Mesenchymal stem cell (in vitro differentiated cells and primary cell): ENCODE data around the gene PLXNA2.

Experiments
- DNase-seq: peaks from one replicate; pipeline ENCODE4 v3.0.0-alpha.2; 2013
- H2AFZ ChIP-seq: one replicate; pipeline ENCODE4 v1.6.1; 2013; ENCODE audit warnings: low read depth, mild to moderate bottlenecking, control low read depth, inconsistent platforms, low read length, moderate library complexity
- H2AK5ac ChIP-seq: 2 replicates; pipeline ENCODE4 v1.6.1; 2013; ENCODE audit warnings: low read length, moderate library complexity, mild to moderate bottlenecking, inconsistent platforms; ENCODE audit not compliant: severe bottlenecking
- H2BK120ac ChIP-seq: one replicate; pipeline ENCODE4 v1.6.1; 2013; ENCODE audit warnings: low read depth, mild to moderate bottlenecking, inconsistent platforms, low read length, moderate library complexity
- H2BK12ac ChIP-seq, 2 experiments: one replicate each; pipeline ENCODE4 v1.6.1; 2013; ENCODE audit warnings: inconsistent platforms in 2 of 2, low read length in 2 of 2, mild to moderate bottlenecking in 2 of 2, moderate library complexity in 2 of 2, control low read depth in 1 of 2
- H2BK15ac ChIP-seq: one replicate; pipeline ENCODE4 v1.6.1; 2013; ENCODE audit warnings: mild to moderate bottlenecking, low read depth, inconsistent platforms; ENCODE audit not compliant: poor library complexity, severe bottlenecking
- H2BK5ac ChIP-seq: 2 replicates; pipeline ENCODE4 v1.6.1; 2013; ENCODE audit warnings: low read depth, mild to moderate bottlenecking, low read length, control low read depth, inconsistent platforms; ENCODE audit not compliant: poor library complexity, severe bottlenecking
- H3K14ac ChIP-seq, 2 experiments: one replicate each; pipeline ENCODE4 v1.6.1; 2013; ENCODE audit warnings: inconsistent platforms in 2 of 2, low read length in 2 of 2, control low read depth in 1 of 2, mild to moderate bottlenecking in 1 of 2, moderate library complexity in 1 of 2
- H3K18ac ChIP-seq, 2 experiments: one replicate each; pipeline ENCODE4 v1.6.1; 2013; ENCODE audit warnings: inconsistent platforms in 2 of 2, low read length in 2 of 2, control low read depth in 1 of 2, low read depth in 1 of 2, mild to moderate bottlenecking in 1 of 2
- H3K23ac ChIP-seq, 2 experiments: one replicate each; pipeline ENCODE4 v1.6.1; 2013; ENCODE audit warnings: inconsistent platforms in 2 of 2, low read length in 2 of 2, mild to moderate bottlenecking in 2 of 2, moderate library complexity in 2 of 2, control low read depth in 1 of 2
- H3K27ac ChIP-seq: 2 replicates; pipeline ENCODE4 v1.5.1; 2013; ENCODE audit warnings: mild to moderate bottlenecking, moderate library complexity, low read length, control low read depth, inconsistent platforms; ENCODE audit not compliant: poor library complexity, severe bottlenecking
- H3K27me3 ChIP-seq, 2 experiments: 2 replicates each; pipeline versions ENCODE4 v1.6.1 to v1.7.0; 2013; ENCODE audit warnings: low read length in 2 of 2, mild to moderate bottlenecking in 2 of 2, moderate library complexity in 2 of 2, control low read depth in 1 of 2, inconsistent platforms in 1 of 2; ENCODE audit not compliant: control insufficient read depth in 1 of 2, insufficient read depth in 1 of 2
- H3K36me3 ChIP-seq, 2 experiments: 2 replicates each; pipeline versions ENCODE4 v1.6.1 to v1.7.0; 2013; ENCODE audit warnings: low read length in 2 of 2, control low read depth in 1 of 2, inconsistent platforms in 1 of 2, low read depth in 1 of 2, mild to moderate bottlenecking in 1 of 2; ENCODE audit not compliant: insufficient read depth in 2 of 2, control insufficient read depth in 1 of 2
- H3K4ac ChIP-seq, 2 experiments: one replicate each; pipeline ENCODE4 v1.6.1; 2013; ENCODE audit warnings: inconsistent platforms in 2 of 2, low read length in 2 of 2, mild to moderate bottlenecking in 2 of 2, moderate library complexity in 2 of 2, control low read depth in 1 of 2, low read depth in 1 of 2
- H3K4me1 ChIP-seq: 2 replicates; pipeline ENCODE4 v1.6.1; 2013; ENCODE audit warnings: low read depth, low read length, control low read depth; ENCODE audit not compliant: control insufficient read depth, insufficient read depth
- H3K4me2 ChIP-seq: 2 replicates; pipeline ENCODE4 v1.6.1; 2013; ENCODE audit warnings: low read length, mild to moderate bottlenecking, inconsistent platforms; ENCODE audit not compliant: poor library complexity, severe bottlenecking
- H3K4me3 ChIP-seq, 2 experiments: 2 replicates each; pipeline versions ENCODE4 v1.5.1 to v1.7.0; 2013; ENCODE audit warnings: low read length in 2 of 2, mild to moderate bottlenecking in 2 of 2, control low read depth in 1 of 2, low read depth in 1 of 2; ENCODE audit not compliant: insufficient read depth in 1 of 2
- H3K79me1 ChIP-seq: replicated peaks from 2 replicates; pipeline ENCODE4 v1.6.1; 2013; ENCODE audit warnings: mild to moderate bottlenecking, control low read depth, low read length, inconsistent platforms; ENCODE audit not compliant: poor library complexity, severe bottlenecking
- H3K9ac ChIP-seq: 2 replicates; pipeline ENCODE4 v1.7.0; 2013; ENCODE audit warnings: mild to moderate bottlenecking, low read length, moderate library complexity
- H3K9me3 ChIP-seq: 2 replicates; pipeline ENCODE4 v1.7.0; 2013; ENCODE audit warnings: mild to moderate bottlenecking, low read length; ENCODE audit not compliant: control insufficient read depth
- H4K8ac ChIP-seq: one replicate; pipeline ENCODE4 v1.6.1; 2013; ENCODE audit warnings: inconsistent platforms, mild to moderate bottlenecking, low read length, moderate library complexity
- H4K91ac ChIP-seq: one replicate; pipeline ENCODE4 v1.6.1; 2013; ENCODE audit warnings: mild to moderate bottlenecking, low read length, inconsistent platforms
- whole genome bisulfite sequencing: methylation state at CpG from one replicate; pipeline ENCODE4 v1.1.7; 2013; ENCODE audit warnings: mixed read lengths; 5-methylcytosine and 5-hydroxymethylcytosine counted together

Gene PLXNA2

DNA sequence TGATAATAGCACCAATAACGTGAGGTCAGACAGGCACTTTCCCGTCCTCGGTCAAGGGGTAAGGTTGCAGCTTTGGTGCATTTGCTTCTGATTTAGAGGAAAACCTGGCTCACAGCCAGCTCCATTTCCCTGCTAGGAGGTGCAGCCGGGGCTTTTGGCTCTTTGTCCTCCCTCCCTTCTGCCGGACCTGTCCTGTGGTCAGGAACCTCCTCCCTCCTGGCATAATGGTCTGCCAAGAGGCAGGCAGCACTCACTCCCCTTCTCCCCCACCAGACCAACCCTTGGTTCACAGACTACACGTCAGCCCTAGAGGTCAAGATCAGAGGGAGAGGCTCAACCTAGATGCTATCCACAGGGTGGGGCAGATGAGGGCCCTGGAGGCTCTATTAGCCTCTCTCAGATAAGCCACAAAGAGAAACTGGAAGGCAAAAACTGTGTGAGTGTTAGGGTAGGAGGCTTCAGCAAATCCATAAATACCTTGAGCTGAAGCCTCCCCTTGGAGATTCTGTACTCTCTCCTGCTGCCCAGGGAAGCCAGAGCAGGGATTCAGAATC lies 64.8 kb downstream of the PLXNA2 start:
- Histone ChIP-seq H2BK5ac (no peak overlapping the region), H4K91ac (no peak overlapping the region), H3K14ac (no peak overlapping the region), H3K4ac (no peak overlapping the region), H3K23ac (no peak overlapping the region), H3K27me3 (no peaks in the 10 kb centered on the region), H3K79me1 (no peaks in the 10 kb centered on the region), H2AFZ (no peak overlapping the region), H3K36me3 (no peaks in the 10 kb centered on the region), H2AK5ac (no peak overlapping the region), H3K18ac (no peak overlapping the region), H3K4me1 (peaks cover 18% of the 10 kb centered on the region), H3K27ac (no peak overlapping the region), H2BK12ac (no peak overlapping the region), H2BK15ac (no peak overlapping the region), H2BK120ac (no peak overlapping the region), H3K9ac (no peak overlapping the region), H3K4me2 (no peak overlapping the region), H3K4me3 (no peak overlapping the region), H3K9me3 (no peaks in the 10 kb centered on the region), H4K8ac (no peak overlapping the region)
- no peak for DNase-seq
- WGBS: 81% methylated on average over 6 of the region's 6 CpGs

DNA sequence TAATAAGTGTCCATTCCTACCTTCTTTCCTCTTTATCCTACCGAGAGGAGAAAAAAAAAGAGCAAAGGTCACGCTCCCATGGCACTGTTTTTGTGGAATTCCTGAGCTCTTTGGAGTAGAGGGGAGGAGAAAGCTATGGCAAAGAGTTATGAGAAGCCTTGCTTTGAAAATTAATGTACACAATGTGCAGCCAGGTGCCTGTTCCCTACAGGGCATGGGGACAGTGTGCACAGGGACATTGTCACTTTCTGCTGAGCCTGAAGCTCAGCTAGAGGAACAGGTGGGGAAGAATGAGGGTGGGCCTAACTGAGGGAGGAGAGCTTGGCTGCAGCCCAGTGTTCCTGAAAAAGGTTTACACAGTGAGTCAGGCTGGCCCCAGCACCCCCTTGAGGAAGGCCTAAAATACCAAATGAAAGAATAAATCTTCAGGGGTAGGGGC lies 66.1 kb downstream of the PLXNA2 start:
- 79% methylated on average over 2 of the region's 2 CpGs for WGBS
- Histone ChIP-seq H3K18ac (no peak overlapping the region), H3K4me2 (peak overlapping the region; percentile 7), H3K14ac (no peak overlapping the region), H3K23ac (peak overlapping the region in 1 of 2 experiments; percentile 85), H3K4me3 (no peak overlapping the region), H2BK5ac (no peak overlapping the region), H2BK12ac (no peak overlapping the region), H3K36me3 (no peaks in the 10 kb centered on the region), H3K4me1 (peaks cover 18% of the 10 kb centered on the region), H3K4ac (no peak overlapping the region), H3K9ac (no peak overlapping the region), H4K8ac (no peak overlapping the region), H3K27ac (no peak overlapping the region), H2AK5ac (no peak overlapping the region), H3K9me3 (no peaks in the 10 kb centered on the region), H2BK15ac (no peak overlapping the region), H3K79me1 (no peaks in the 10 kb centered on the region), H2BK120ac (no peak overlapping the region), H3K27me3 (no peaks in the 10 kb centered on the region), H2AFZ (no peak overlapping the region), H4K91ac (no peak overlapping the region)
- DNase-seq: no peak

DNA sequence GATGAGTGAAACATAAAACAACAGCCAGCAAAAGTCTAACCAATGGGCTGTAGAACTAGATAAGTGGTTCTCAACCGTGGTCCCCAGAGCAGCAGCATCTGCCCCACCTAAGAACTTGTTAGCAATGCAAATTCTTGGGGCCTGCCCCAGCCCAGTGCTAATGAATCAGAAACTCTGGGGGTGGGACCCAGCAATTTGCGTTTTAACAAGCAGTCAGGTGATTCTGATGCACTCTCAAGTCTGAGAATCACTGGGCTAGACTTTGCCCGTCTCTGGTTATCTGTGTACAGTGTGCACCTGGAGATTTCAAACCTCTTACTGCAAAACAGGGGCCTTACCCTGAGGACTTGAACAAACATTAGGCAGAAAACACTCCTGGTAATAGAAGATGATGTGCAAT lies 66.5 kb downstream of the PLXNA2 start:
- H2BK15ac ChIP-seq: no peak overlapping the region
- H3K79me1 ChIP-seq: no peaks in the 10 kb centered on the region
- H3K18ac ChIP-seq: no peak overlapping the region
- H3K9me3 ChIP-seq: no peaks in the 10 kb centered on the region
- H2AK5ac ChIP-seq: no peak overlapping the region
- H3K4ac ChIP-seq: no peak overlapping the region
- H3K36me3 ChIP-seq: no peaks in the 10 kb centered on the region
- H3K27me3 ChIP-seq: no peaks in the 10 kb centered on the region
- H4K8ac ChIP-seq: no peak overlapping the region
- H3K4me1 ChIP-seq: peaks cover 18% of the 10 kb centered on the region
- H2BK12ac ChIP-seq: no peak overlapping the region
- no peak for DNase-seq
- H3K9ac ChIP-seq: no peak overlapping the region
- no peak overlapping the region for H3K4me2 ChIP-seq
- H4K91ac ChIP-seq: no peak overlapping the region
- H2BK120ac ChIP-seq: no peak overlapping the region
- no peak overlapping the region for H3K23ac ChIP-seq
- no peak overlapping the region for H3K4me3 ChIP-seq
- no peak overlapping the region for H2BK5ac ChIP-seq
- no peak overlapping the region for H3K14ac ChIP-seq
- 68% methylated on average over 3 of the region's 3 CpGs for WGBS
- H2AFZ ChIP-seq: no peak overlapping the region
- no peak overlapping the region for H3K27ac ChIP-seq

DNA sequence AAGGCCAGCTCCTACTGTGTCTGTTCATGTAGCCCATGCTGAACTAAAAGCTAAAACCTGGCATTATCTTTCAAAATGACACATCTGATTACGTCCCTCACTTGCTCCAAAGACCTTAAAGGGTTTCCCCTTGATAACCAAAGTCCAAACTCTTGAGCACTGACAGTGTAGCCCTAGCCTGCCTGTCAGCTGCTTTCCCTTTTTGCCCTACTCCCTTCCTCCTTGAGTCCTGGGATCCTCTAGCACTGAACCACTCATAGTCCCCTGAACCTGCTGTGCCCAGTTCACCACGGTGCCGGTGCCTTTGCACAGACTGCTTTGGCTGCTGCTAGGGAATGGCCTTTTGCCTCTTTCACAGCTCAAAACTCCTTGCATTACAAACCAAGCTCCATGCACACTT lies 67.5 kb downstream of the PLXNA2 start:
- H3K4me1 ChIP-seq: peaks cover 19% of the 10 kb centered on the region
- H2AFZ ChIP-seq: no peak overlapping the region
- no peak overlapping the region for H2BK15ac ChIP-seq
- no peak overlapping the region for H2BK12ac ChIP-seq
- H3K23ac ChIP-seq: no peak overlapping the region
- no peak overlapping the region for H2BK120ac ChIP-seq
- no peak overlapping the region for H2BK5ac ChIP-seq
- H3K14ac ChIP-seq: no peak overlapping the region
- H4K8ac ChIP-seq: no peak overlapping the region
- no peaks in the 10 kb centered on the region for H3K27me3 ChIP-seq
- no peaks in the 10 kb centered on the region for H3K36me3 ChIP-seq
- no peak overlapping the region for H3K4me3 ChIP-seq
- H3K9me3 ChIP-seq: no peaks in the 10 kb centered on the region
- DNase-seq: no peak
- H3K27ac ChIP-seq: no peak overlapping the region
- H3K4me2 ChIP-seq: no peak overlapping the region
- no peak overlapping the region for H2AK5ac ChIP-seq
- no peak overlapping the region for H4K91ac ChIP-seq
- H3K18ac ChIP-seq: no peak overlapping the region
- H3K9ac ChIP-seq: no peak overlapping the region
- WGBS: 90% methylated on average over 3 of the region's 3 CpGs
- no peak overlapping the region for H3K4ac ChIP-seq
- H3K79me1 ChIP-seq: no peaks in the 10 kb centered on the region
